SKM-1 treated with dmso at 0.1 percent for 144 hours (cell line): ENCODE measurements around the gene RCCD1.

Source experiments
- DNase-seq: peaks from one replicate; lab custom pipeline; 2025; ENCODE audit not compliant: unreplicated experiment; lab: John Stamatoyannopoulos, UW

The RCCD1 gene

DNA sequence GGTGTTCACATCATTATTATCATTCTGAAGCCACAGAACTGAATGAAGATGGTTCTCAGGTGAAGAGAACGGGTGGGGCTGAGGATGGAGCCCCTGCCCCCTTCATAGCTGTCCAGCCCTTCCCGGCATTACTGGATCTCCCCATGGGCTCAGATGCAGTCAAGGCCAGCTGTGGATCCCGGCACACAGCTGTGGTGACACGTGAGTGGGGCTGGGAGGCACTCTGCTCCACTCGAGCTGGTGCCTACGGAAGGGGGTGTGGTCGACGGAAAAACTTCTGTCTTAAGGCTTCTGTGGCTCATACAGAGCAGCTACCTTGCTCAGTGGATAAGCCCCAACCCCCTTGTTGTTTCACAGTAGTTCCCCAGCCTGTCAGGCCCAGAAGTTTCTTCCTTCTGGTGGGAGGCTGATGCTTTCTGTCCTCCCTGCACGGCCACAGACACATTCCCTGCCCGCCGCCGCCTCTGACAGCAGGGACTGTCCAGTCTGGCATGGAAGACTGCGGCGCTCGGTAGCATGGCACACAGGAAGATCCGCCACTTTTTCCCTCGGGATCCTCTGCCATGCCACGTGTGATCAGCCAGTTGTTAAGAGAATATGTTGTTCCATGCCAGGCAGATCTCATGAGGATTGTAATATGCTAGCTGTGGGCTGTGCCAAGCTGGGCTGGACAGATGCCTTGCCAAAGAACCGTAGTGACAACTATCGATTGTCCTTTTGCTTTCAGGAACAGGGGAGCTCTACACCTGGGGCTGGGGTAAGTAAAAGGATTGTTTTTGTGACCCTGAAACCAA, 5.8 kb downstream of the RCCD1 start:
- no peak for DNase-seq

DNA sequence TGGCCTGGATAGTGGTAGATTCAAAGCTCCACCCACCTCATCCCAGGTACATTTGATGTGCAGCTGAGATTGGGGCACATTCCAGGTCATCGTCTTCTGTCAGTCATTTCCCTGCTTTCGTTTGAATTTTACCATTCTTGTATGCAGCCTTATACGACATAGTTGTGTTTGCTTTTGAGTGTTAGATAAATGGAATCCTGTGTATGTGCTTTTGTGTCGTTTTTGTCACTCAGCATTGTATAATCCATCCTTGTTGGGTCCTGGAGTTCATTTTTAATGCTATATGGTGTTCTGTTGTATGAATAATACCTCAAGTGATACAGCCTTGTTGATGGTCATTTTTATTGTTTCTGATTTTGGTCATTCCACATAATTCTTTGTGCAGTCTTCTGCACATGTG, 7.3 kb downstream of the RCCD1 start:
- DNase-seq = no peak

DNA sequence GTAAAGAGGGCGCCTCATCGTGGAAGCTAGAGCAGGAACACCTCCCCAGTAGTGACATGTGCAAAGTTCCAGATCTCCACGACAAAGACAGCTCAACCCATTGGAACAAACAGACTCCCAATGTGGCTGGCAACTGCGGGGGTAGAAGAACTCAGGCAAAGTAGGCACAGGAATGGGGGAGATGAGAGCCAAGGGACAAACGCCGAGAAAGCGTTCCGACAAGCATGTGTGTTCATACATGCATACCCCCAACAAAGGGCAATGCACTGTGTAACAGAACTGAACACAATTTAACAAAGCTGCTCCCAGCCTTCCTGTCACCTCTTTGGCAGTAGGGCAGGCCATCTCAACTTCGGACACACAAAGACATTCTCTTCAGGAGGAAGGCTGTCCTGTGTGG, 11.6 kb downstream of the RCCD1 start:
- no peak for DNase-seq

DNA sequence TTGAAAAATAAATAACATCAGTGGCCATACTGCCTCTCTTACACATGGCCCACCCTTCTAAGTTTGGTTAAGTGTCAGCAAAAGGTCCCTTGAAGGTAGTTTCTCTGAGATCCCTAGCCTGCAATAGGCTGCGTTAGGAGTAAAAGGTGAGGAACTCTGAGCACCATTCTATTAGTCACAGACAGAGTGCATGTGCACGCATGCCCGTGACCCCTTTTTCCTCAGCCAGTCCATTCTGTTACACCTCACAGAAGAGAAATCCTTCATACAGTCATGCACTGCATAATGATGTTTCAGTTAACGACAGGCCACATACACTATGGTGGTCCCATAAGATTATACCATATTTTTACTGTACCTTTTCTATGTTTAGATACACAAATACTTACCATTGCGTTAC, 12.5 kb downstream of the RCCD1 start:
- DNase-seq = no peak

DNA sequence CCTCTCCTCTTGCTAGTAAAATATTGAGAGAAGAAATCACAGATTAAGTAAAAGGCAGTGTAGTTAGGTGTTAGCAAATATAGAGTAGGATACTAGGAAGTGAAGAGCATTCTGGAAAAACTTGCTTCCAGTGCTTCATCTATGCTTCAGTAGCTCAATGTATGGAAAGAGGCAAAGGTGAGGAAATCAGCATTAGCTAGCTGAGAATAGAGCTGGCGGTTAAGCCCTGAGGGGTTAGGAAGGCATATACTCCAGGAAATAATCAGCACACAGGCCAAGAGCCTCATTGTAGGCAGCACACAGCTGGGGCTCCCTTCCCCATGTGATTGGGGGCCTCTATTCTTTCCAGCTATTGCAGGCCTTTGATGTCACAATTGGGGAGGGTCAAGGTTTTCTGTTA, 13.8 kb downstream of the RCCD1 start:
- no peak for DNase-seq

DNA sequence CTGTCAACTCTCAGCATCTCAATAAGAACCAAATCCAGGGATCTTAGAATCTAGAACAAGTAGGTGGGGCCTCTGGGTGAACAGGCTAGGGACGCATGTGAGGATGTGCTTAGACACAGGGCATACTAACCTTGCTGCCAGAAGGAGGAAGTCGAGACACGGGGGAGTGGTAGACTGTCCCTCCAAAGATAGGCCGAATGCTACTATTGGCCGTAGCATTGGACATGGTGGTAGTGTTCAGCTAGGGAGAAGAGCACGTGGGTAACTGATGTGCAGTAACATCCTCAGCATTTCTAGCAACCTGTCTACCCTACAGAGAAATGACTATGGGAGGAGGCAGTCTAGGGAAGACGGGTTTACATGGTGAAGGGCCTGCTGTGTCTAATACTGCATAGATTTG, 15.6 kb downstream of the RCCD1 start:
- DNase-seq = no peak

DNA sequence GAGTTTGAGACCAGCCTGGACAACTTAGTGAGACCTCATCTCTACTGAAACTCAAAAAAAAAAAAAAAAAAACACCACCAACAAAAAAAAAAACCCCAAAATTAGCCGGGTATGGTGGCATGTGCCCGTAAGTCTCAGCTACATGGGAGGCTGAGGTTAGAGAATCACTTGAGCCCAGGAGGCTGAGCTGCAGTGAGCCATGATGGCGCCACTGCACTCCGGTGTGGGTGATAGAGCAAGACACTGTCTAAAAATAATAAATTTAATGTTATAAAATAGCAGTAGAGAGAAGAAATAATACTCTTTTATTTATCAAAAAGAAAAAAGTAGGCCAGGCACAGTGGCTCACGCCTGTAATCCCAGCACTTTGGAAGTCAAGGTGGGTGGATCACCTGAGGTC, 17.4 kb downstream of the RCCD1 start:
- DNase-seq = no peak

DNA sequence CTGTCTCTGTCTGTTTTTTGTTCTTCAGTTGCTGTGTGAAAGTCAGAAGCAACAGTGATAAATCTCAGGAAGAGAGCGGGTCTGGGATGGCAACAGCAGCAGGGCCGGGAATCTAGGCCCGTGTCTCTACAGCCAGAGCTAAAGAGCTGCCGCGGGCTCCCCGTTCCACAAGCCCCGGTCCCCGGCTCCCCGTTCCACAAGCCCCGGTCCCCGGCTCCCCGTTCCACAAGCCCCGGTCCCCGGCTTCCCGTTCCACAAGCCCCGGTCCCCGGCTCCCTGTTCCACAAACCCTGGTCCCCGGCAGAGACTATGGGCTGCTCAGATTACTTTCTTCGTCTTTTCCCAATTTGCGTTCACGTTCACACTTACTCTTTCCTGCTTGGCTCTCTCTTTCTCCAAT, 19.5 kb downstream of the RCCD1 start:
- DNase-seq = no peak

DNA sequence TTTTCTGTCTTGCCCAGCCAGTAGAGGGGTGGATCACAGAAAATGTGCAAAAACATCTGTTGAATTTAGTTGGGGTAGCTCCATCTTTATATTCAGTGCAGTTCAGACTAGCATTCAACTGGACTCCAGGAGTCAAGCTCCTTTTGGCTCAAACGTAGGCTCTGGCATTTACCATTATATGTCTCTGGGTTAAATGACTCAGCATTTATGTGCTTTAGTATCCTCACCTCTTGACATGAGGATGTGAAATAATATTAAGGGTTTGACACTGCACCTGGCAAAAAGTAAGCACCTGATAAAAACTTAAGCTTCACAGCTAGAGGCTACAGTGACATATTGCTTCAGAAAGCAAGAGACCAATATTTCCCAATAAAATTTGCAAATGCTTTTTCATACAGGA, 24.9 kb downstream of the RCCD1 start:
- DNase-seq = no peak

DNA sequence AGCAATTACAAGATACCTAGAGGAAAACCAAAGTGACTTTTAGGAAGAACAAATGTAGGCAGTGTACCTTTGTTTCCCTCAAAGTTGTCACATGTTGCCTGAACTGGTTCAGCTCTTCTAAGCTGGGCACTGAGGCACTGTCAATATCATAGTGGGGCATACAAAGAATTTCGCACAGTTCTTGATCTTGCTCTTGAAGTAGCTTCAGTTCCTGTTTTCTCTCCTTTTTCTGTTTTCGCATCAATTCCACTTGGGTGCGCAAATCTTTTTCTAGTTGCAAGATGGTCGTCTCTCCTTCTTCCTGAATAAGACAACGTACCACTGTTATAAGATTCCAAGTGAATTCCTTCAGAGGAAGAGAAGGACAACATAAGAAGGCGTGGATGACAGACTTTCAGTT, 27.0 kb downstream of the RCCD1 start:
- no peak for DNase-seq

DNA sequence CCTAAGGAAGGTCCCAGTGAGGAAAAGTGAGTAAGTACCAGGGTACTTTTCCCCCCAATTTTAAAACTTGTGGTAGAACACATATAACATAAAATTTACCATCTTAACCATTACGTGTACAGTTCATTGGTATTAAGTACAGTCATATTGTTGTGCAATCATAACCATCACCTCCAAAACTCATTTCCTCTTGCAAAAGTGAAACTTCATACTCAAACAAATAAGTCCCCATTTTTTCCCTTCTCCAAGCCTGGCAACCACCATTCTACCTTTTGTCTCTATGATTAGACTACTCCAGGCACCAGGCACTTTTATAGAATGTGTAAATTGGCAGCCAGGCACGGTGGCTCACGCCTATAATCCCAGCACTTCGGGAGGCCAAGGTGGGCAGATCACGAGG, 27.5 kb downstream of the RCCD1 start:
- DNase-seq = no peak

DNA sequence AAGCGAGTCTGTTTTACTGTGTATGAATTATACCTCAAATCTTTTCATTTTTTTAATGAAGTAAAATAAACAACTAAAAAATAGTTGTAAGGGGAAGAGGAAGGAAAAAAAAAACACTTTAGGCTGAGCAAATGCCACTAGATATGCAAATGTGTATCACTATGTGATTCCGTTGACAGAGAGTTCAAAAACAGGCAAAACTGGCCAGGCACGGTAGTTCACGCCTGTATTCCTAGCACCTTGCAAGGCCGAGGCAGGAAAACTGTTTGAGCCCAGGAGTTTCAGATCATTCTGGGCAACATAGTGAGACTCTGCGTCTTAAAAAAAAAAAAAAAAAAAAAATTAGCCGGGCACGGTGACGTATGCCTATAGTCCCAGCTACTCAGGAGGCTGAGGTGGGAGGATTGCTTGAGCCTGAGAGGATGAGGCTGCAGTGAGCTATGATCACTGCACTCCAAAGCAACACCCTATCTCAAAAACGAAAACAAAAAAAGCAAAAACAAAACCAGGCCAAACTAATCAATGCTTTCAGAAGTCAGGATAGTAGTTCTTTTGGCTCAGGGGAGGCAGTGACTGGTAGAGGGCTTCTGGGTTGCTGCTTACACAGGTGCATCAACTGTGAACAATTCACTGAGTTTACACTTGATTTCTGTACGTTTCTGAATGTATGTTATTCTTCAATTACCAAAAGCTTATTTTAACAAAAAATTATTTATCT, 32.3 kb downstream of the RCCD1 start:
- no peak for DNase-seq

DNA sequence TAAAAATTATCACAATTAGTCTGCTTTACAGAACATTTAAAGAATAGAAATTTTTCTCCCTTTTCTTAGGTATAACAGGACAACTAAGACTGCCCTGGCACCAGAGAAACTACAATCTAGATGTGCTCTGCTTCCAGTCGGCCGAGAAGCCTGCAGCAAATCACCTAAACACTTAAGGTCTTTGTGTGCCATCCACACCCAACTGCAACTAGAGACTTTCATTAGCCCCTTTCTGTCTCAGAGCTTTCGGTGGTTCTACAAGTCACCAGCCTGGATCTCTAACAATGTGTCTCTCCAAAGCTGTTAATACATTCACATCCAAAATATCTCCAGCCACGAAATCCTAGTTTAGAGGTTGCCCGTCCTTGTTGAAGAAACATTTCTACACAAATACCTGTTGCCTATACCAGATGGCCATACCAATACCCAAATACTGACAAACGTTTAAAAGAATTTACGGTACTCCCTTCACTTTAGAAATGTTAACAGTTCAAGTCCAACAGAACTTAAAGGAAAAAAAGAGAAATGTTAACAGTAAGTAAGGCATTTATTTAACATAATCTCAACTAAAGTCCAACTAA, 33.0 kb downstream of the RCCD1 start:
- no peak for DNase-seq

DNA sequence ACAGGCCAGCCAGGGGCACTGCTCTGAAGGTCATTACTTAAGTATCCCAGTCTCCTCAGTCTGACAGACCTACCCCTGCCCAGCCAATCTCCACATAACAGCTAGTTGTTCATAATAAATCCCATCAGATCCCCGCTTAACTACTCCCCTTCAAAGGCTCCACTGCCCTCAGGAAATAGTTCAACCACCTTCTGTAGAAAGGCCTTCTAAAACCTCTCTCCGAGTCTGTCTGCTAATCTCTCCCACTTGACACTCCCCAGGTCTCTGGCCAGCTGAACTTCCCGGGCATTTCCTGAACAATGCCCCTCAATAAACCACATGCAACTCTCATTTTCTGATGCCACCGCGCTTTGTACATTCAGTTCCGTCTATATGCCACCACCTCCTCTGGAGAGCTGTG, 33.6 kb downstream of the RCCD1 start:
- DNase-seq = no peak

DNA sequence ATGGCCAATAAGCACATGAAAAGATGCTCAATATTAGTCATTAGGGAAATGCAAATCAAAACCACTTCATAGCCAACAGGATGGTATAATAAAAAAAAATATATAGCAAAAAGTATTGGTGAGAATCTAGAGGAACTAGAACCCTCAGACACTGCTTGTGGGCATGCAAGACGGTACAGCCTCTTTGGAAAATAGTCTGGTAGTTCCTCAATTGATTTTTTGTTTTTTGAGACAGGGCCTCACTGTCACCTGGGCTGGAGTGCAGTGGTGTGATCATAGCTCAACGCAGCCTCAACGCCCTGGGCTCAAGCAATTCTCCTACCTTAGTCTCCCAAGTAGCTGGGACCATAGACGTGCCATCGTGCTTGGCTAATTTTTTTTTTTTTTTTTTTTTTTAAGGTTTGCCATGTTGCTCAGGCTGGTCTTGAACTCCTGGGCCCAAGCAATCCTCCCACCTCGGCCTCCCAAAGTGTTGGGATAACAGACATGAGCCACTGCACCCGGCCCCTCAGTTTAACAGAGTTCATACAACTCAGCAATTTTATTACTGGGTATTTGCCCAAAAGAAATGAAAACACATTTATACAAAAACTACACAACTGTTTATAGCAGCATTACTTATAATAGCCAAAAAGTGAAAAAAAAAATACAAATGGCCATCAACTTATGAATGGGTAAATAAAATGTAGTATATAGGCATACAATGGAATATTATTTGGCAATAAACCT, 34.5 kb downstream of the RCCD1 start:
- DNase-seq = peak; percentile 10

DNA sequence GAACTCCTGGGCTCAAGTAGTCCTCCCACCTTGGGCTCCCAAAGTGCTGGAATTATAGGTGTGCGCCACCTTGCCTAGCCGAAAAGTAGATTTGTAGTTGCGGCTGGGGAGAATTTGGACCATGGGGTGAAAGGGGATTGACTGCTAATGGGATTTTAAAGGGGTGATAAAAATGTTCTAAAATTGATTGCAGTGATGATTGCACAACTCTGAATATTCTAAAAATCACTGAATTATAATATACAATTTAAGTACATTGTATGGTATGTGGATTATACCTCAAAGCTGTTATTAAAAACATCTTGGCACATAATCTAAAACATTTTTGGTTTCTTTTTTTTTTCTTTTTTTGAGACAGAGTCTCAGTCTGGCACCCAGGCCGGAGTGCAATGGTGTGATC, 35.8 kb downstream of the RCCD1 start:
- DNase-seq = no peak

DNA sequence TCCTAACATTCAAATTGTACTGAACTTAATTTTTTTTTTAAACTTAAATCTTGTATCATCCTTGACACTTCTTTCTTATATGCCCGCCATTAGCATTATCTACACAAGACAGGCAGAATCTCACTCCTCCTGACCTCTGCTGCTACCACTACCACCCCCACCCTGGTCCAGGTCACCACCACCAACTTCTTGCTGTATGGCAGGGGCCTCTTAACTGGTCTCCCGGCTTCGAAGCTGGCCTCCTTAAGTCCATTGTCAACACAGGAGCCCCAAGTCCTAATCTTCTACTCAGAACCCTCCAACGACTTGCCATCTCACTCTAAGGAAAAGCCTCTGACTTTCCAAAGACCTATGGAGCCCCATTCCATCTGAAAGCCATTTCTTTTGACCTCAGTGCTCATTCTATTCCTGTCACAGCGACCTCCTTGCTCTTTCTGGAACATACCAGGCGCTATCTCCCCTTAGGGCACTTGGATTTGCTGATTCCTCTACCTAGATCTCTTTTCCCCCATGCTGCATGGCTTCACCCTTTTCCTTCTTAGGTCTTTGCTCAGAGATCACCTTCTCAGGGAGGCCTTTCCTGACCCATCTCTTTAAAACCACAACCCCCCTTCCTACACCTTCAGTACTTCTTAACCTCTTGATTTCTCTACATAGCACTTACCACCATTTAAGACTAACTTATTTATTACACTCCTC, 37.1 kb downstream of the RCCD1 start:
- no peak for DNase-seq

DNA sequence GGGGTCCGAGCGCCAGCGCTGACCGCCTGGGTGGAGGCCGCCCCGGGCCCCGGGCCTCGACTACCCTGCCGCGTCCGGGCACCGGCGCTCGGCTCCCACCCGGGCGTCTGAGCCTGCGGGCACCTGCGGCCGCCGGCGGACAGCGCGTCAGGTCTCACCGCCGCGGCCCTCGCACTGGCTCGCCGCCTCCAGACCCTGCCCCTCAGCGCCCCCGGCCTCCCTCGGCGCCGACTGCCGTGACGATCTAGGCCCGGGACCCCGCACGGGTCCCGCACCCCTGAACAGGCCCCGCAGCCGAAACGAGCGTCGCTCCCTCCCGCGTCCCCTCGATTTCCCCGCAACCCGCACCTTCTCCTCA, 39.4 kb downstream of the RCCD1 start:
- no peak for DNase-seq

DNA sequence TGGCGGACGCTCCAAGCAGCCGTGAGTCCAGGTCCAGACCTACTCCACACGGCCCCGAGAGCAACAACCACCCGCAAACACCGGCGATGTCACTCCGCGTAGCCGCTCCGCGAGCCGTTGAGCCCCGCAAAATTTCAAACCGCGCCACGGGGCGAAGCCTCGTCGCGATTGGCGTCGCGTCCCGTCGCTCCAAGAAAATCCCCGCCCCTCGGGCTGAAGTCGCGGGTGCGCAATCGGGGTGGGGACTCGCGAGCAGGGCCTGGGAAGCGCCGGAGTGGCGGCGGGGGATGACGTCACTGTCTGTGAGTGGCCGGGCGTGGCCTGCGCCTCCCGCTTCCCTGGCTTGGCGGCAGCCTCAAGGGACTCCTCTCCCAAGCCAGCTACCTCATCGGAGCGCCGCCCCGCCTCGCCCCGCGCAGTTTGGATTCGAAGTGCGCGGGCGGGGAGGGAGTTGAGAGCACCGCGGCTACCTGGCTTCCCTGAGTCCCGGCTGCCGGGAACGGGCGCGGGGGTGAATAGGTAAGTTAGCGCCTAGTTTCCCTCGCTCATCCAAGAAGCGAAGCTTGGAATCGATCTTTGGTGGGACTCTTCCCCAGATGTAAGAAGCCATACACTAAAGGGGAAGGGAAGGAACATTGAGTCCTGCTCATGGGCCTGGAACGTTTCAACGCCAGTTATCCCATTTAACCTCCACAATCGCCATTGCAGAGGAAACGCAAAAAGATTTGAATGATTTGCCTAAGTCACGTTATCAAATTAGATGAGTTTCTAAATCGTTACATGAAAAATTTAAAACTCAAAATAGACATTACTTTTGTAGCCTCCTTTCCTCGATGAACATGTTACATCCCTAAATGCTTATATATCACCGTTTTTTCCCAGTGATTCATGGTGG, 40.0 kb downstream of the RCCD1 start, which contains the start of gene PRC1:
TSS of gene PRC1 (minus strand) at position 119 of the 895 bp plus-strand sequence. CDS start at position 1, 118 bp downstream.
- DNase-seq = peak; percentile 95

DNA sequence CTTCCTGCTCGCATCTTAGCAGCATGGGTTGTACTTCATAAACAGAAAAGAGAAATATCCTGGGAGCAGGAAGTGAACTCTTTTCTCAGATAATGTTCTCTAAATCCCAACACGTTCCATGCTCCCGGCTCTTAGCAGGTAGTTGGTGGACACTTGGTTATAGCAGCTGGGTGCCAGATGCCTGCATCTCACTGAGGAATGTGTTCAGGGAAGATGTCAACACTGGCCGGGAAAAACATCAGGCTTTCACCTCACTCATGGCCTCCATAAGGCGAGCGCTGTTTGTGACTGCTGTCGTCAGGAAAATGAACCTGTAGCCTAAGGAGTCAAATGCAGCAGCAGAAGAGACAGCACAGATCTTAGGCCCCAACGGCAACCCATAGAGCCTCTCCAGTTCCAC, 44.1 kb downstream of the RCCD1 start:
- no peak for DNase-seq
